ENCODE results near the gene HAUS7.

DNA sequence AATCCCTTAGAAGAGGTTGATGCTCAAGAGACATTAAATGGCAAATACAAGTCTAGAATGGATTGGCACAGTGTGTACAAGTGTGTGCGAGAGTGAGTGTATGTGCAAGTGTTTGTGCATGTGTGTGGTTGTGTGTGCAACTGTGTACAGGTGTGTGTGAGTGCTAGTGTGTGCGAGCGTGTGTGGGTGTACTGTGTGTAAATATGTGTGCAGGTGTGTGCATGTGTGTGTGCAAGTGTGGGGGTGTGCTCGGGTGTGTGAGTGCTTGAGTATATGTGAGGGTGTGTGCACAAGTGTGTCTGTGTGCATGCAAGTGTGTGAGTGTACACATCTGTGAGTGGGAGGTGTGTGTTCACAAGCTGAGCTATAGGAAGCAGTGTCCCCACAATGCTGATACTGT lies 30.4 kb downstream of the HAUS7 start:
- TF ChIP-seq, protein P1, sequence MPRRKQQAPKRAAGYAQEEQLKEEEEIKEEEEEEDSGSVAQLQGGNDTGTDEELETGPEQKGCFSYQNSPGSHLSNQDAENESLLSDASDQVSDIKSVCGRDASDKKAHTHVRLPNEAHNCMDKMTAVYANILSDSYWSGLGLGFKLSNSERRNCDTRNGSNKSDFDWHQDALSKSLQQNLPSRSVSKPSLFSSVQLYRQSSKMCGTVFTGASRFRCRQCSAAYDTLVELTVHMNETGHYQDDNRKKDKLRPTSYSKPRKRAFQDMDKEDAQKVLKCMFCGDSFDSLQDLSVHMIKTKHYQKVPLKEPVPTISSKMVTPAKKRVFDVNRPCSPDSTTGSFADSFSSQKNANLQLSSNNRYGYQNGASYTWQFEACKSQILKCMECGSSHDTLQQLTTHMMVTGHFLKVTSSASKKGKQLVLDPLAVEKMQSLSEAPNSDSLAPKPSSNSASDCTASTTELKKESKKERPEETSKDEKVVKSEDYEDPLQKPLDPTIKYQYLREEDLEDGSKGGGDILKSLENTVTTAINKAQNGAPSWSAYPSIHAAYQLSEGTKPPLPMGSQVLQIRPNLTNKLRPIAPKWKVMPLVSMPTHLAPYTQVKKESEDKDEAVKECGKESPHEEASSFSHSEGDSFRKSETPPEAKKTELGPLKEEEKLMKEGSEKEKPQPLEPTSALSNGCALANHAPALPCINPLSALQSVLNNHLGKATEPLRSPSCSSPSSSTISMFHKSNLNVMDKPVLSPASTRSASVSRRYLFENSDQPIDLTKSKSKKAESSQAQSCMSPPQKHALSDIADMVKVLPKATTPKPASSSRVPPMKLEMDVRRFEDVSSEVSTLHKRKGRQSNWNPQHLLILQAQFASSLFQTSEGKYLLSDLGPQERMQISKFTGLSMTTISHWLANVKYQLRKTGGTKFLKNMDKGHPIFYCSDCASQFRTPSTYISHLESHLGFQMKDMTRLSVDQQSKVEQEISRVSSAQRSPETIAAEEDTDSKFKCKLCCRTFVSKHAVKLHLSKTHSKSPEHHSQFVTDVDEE (CRISPR knock-in tag; IDR thresholded peaks at IDR 0.05) = no peak
- TF ChIP-seq CSDC2 (CRISPR knock-in tag; IDR thresholded peaks at IDR 0.05) = no peak
- no peak for TF ChIP-seq ESRRG (CRISPR knock-in tag; IDR thresholded peaks at IDR 0.05)
